22Rv1 (cell line): Measurements from ENCODE around the gene NLE1.

Source experiments
- CTCF ChIP-seq: fragments of 450-650 bp; IDR thresholded peaks from 2 replicates; pipeline ENCODE4 v1.5.1; 2017; ENCODE audit warnings: mild to moderate bottlenecking
- ZFX ChIP-seq: fragments of 450-650 bp; IDR thresholded peaks from 2 replicates; pipeline ENCODE4 v1.6.1; 2017; ENCODE audit warnings: antibody characterized with exemption, borderline replicate concordance

DNA sequence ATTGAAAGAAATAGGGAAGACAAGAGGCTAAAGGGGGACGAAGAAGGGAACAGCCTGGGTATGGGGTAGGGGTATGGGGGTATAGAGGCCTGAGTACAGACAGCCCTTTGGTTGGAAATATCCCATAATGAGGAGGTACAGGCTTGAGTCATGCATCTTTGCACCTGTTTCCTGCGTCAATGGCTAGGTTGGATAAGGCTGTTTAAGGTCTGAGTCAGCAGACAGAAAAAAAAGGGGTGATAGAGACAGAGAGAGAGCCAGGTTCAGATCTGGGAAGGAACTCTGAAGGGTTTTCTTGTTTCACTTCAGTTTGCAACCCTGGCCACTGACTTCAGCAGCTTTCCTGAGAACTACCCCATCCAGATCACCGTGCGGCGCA lies 12.1 kb downstream of the NLE1 start:
- TF ChIP-seq CTCF (no peak), ZFX (no peak)
